K562 (cell line): Measurements from ENCODE around the gene SMYD1. TPM values are rescaled to one million over a fixed set of nuclear protein-coding genes. Genes with fewer than 3 reads are reported as not detected.

Experiments
- ATF6 ChIP-seq: sonication (generic); formaldehyde crosslinking; IDR thresholded peaks from 2 replicates; pipeline ENCODE4 v1.4.0; 2020; ENCODE audit warnings: mild to moderate bottlenecking, missing genetic modification reagents
- MIER1 ChIP-seq: fragments of 450-650 bp; IDR thresholded peaks from 2 replicates; pipeline ENCODE4 v1.6.1; 2016; ENCODE audit warnings: antibody characterized with exemption, mild to moderate bottlenecking, low read depth
- ZHX1 ChIP-seq: fragments of 150-350 bp; conservative IDR thresholded peaks from 2 replicates; pipeline ENCODE4 v1.6.1; 2014; ENCODE audit warnings: low read length
- ZNF224 ChIP-seq: sonication (generic); formaldehyde crosslinking; IDR thresholded peaks from 2 replicates; pipeline ENCODE4 v1.8.0; 2022; ENCODE audit warnings: mild to moderate bottlenecking, missing genetic modification reagents
- ZNF639 ChIP-seq, 2 experiments: fragments of 200-800 bp in 1 of 2; sonication (Bioruptor generic) in 1 of 2; sonication (generic) in 1 of 2; formaldehyde crosslinking in 1 of 2; IDR thresholded peaks in 1 of 2; conservative IDR thresholded peaks in 1 of 2; 2 replicates each; pipeline versions ENCODE4 v1.5.0 to v1.6.1; 2016 to 2020; ENCODE audit warnings: missing compliant biosample characterization in 1 of 2, missing genetic modification characterization in 1 of 2, missing genetic modification reagents in 1 of 2
- polyA plus RNA-seq, 8 experiments: library from polyadenylated mRNA; depleted of rRNA in 4 of 8; stranded (reverse) in 5 of 8; unstranded in 3 of 8; fragments of >200 nt; fragmentation: Nextera tagmentation in 2 of 8; fragmentation: Illumina TruSeq in 1 of 8; extraction: Ambion mirVana in 2 of 8; extraction: Trizol in 1 of 8; gene quantifications; 2 replicates each; pipeline versions ENCODE4 v1.2.1 to v1.2.3, GENCODE V29; 2011 to 2014; ENCODE audit warnings: inconsistent platforms in 1 of 8, missing spikeins in 1 of 8
- total RNA-seq, 7 experiments: library from RNA; depleted of rRNA in 6 of 7; stranded (reverse); fragments of >200 nt in 6 of 7; fragmentation: Illumina TruSeq in 2 of 7; extraction: Trizol in 2 of 7; gene quantifications; 2 replicates each; pipeline versions ENCODE4 v1.2.1 to v1.2.3, GENCODE V29; 2011 to 2021; ENCODE audit warnings: low replicate concordance in 1 of 7

The SMYD1 gene
- total and polyA plus RNA-seq, 9 of the 15 experiments (the other 6 are each of a cell fraction or from before 2014, with no cell fraction given) = not detected

- TF ChIP-seq ZNF639 (CRISPR knock-in tag; conservative IDR thresholded peaks at IDR 0.05 in 1 of 2, IDR thresholded peaks at IDR 0.05 in 1 of 2) (no peak), ATF6 (CRISPR knock-in tag) (no peak), MIER1 (no peak), ZNF224 (CRISPR knock-in tag) (no peak), ZHX1 (no peak)
- TF ChIP-seq, all 486 proteins: peak for 0
Observed at GRCh38 chr2:88139804-88140203, 72.2 kb downstream of the SMYD1 start (continued).
